ENCODE results near the gene ABI3. TPM values are rescaled to one million over a fixed set of nuclear protein-coding genes. Genes with fewer than 3 reads are reported as not detected.

ABI3 gene
- total and polyA plus RNA-seq, 4 donors: 0.77 to 12.3 (median 6.1) TPM

- Histone ChIP-seq H3K4me1 (ENCODE audit: control insufficient read depth in 1 of 2, insufficient read depth in 2 of 2, low read length in 2 of 2) (no peaks in the 10 kb centered on the region), H3K9me3 (ENCODE audit: control insufficient read depth, low read length) (no peaks in the 10 kb centered on the region), H3K27ac (ENCODE audit: low read depth in 1 of 2, low read length in 2 of 2) (no peak overlapping the region), H3K4me3 (ENCODE audit: low read length in 2 of 2) (no peak overlapping the region), H3K36me3 (ENCODE audit: control insufficient read depth in 1 of 2, insufficient read depth in 2 of 2, low read length in 1 of 2) (no peaks in the 10 kb centered on the region), H3K27me3 (ENCODE audit: control insufficient read depth in 1 of 2, insufficient read depth in 2 of 2, low read length in 1 of 2) (no peaks in the 10 kb centered on the region)
- DNase-seq (no peak), ATAC-seq (ENCODE audit: low FRiP score) (no peak)
- intact Hi-C loops (cut with DNase I): loop anchor here in 1 of 2 donors (5.0 kb wide), 1 partner anchor 43 kb away; no protein-coding TSS in a partner anchor
- WGBS, 2 donors: 79 to 83% methylated on average over 8 of the region's 8 CpGs
Measured at GRCh38 chr17:49225554-49226236, 15.2 kb downstream of the ABI3 start.

GRCh38 chr17:49226771-49227435 lies 16.4 kb downstream of the ABI3 start:
- H3K27me3 ChIP-seq (ENCODE audit: control insufficient read depth in 1 of 2, insufficient read depth in 2 of 2, low read length in 1 of 2): no peaks in the 10 kb centered on the region

GRCh38 chr17:49227436-49228261 lies 17.1 kb downstream of the ABI3 start:
- Histone ChIP-seq H3K4me1 (ENCODE audit: control insufficient read depth in 1 of 2, insufficient read depth in 2 of 2, low read length in 2 of 2) (no peaks in the 10 kb centered on the region), H3K9me3 (ENCODE audit: control insufficient read depth, low read length) (no peaks in the 10 kb centered on the region), H3K4me3 (ENCODE audit: low read length in 2 of 2) (no peak overlapping the region), H3K27me3 (ENCODE audit: control insufficient read depth in 1 of 2, insufficient read depth in 2 of 2, low read length in 1 of 2) (no peaks in the 10 kb centered on the region), H3K36me3 (ENCODE audit: control insufficient read depth in 1 of 2, insufficient read depth in 2 of 2, low read length in 1 of 2) (no peaks in the 10 kb centered on the region), H3K27ac (ENCODE audit: low read depth in 1 of 2, low read length in 2 of 2) (no peak overlapping the region)
- ATAC-seq (ENCODE audit: low FRiP score): no peak
- intact Hi-C loops (cut with DNase I): loop anchor here (1.0 to 5.0 kb wide), 2 partner anchors 45 to 47 kb away; no protein-coding TSS in a partner anchor
- WGBS, 2 donors: 15% methylated on average over 5 of the region's 5 CpGs
- peak; percentile 84 to 90 for DNase-seq

More at GRCh38 chr17:49226771-49227435, 16.4 kb downstream of the ABI3 start:
- Histone ChIP-seq H3K27ac (ENCODE audit: low read depth in 1 of 2, low read length in 2 of 2) (no peak overlapping the region), H3K36me3 (ENCODE audit: control insufficient read depth in 1 of 2, insufficient read depth in 2 of 2, low read length in 1 of 2) (no peaks in the 10 kb centered on the region), H3K4me1 (ENCODE audit: control insufficient read depth in 1 of 2, insufficient read depth in 2 of 2, low read length in 2 of 2) (no peaks in the 10 kb centered on the region), H3K4me3 (ENCODE audit: low read length in 2 of 2) (no peak overlapping the region), H3K9me3 (ENCODE audit: control insufficient read depth, low read length) (no peaks in the 10 kb centered on the region)
- WGBS, 2 donors: 44 to 70% methylated on average over 3 of the region's 3 CpGs
- intact Hi-C loops (cut with DNase I): loop anchor here (1.0 to 5.0 kb wide), 2 partner anchors 45 to 47 kb away; no protein-coding TSS in a partner anchor
- no peak for ATAC-seq (ENCODE audit: low FRiP score)
- no peak for DNase-seq

- DNase-seq (no peak), ATAC-seq (ENCODE audit: low FRiP score) (no peak)
- H3K36me3 ChIP-seq (ENCODE audit: control insufficient read depth in 1 of 2, insufficient read depth in 2 of 2, low read length in 1 of 2): no peaks in the 10 kb centered on the region
- H3K4me1 ChIP-seq (ENCODE audit: control insufficient read depth in 1 of 2, insufficient read depth in 2 of 2, low read length in 2 of 2): no peaks in the 10 kb centered on the region
- H3K27me3 ChIP-seq (ENCODE audit: control insufficient read depth in 1 of 2, insufficient read depth in 2 of 2, low read length in 1 of 2): peaks cover 0 to 1% of the 10 kb centered on the region in 2 donors
- WGBS, 2 donors: 60 to 75% methylated on average over 6 of the region's 6 CpGs
- intact Hi-C loops (cut with DNase I): loop anchor here in 1 of 2 donors (5.0 kb wide), 1 partner anchor 47 kb away; no protein-coding TSS in a partner anchor
- no peaks in the 10 kb centered on the region for H3K9me3 ChIP-seq (ENCODE audit: control insufficient read depth, low read length)
- H3K27ac ChIP-seq (ENCODE audit: low read depth in 1 of 2, low read length in 2 of 2): no peak overlapping the region
- H3K4me3 ChIP-seq (ENCODE audit: low read length in 2 of 2): no peak overlapping the region
Measured at GRCh38 chr17:49229076-49229804, 18.7 kb downstream of the ABI3 start.

GRCh38 chr17:49229805-49230600 lies 19.5 kb downstream of the ABI3 start:
- Histone ChIP-seq H3K9me3 (ENCODE audit: control insufficient read depth, low read length) (no peaks in the 10 kb centered on the region), H3K4me1 (ENCODE audit: control insufficient read depth in 1 of 2, insufficient read depth in 2 of 2, low read length in 2 of 2) (no peaks in the 10 kb centered on the region), H3K27ac (ENCODE audit: low read depth in 1 of 2, low read length in 2 of 2) (no peak overlapping the region), H3K36me3 (ENCODE audit: control insufficient read depth in 1 of 2, insufficient read depth in 2 of 2, low read length in 1 of 2) (no peaks in the 10 kb centered on the region), H3K27me3 (ENCODE audit: control insufficient read depth in 1 of 2, insufficient read depth in 2 of 2, low read length in 1 of 2) (peaks cover 0 to 1% of the 10 kb centered on the region in 2 donors), H3K4me3 (ENCODE audit: low read length in 2 of 2) (peak overlapping the region; percentile 6 to 45)
- DNase-seq: peak in 1 of 2 donors; percentile 76
- peak; percentile 19 for ATAC-seq (ENCODE audit: low FRiP score)
- 5 to 6% methylated on average over 36 of the region's 36 CpGs for WGBS, 2 donors
- intact Hi-C loops (cut with DNase I): loop anchor here in 1 of 2 donors (5.0 kb wide), 1 partner anchor 48 kb away; no protein-coding TSS in a partner anchor

GRCh38 chr17:49230636-49231562 lies 20.4 kb downstream of the ABI3 start, which contains the start of gene PHOSPHO1:
Gene PHOSPHO1, minus strand, starts transcription at chr17:49230787. Its CDS starts 4,096 bp downstream, at chr17:49226691.
- Histone ChIP-seq H3K4me3 (ENCODE audit: low read length in 2 of 2) (peak within 1 kb of the TSS; percentile 22 to 45), H3K36me3 (ENCODE audit: control insufficient read depth in 1 of 2, insufficient read depth in 2 of 2, low read length in 1 of 2) (no peaks in the 10 kb centered on the region), H3K27me3 (ENCODE audit: control insufficient read depth in 1 of 2, insufficient read depth in 2 of 2, low read length in 1 of 2) (peaks cover 0 to 1% of the 10 kb centered on the region in 2 donors), H3K27ac (ENCODE audit: low read depth in 1 of 2, low read length in 2 of 2) (no peak within 1 kb of the TSS), H3K9me3 (ENCODE audit: control insufficient read depth, low read length) (no peaks in the 10 kb centered on the region), H3K4me1 (ENCODE audit: control insufficient read depth in 1 of 2, insufficient read depth in 2 of 2, low read length in 2 of 2) (no peaks in the 10 kb centered on the region)
- peak; percentile 94 for ATAC-seq (ENCODE audit: low FRiP score)
- intact Hi-C loops (cut with DNase I): no loop called here
- DNase-seq: peak; percentile 91 to 94
- 3 to 4% methylated on average over 58 of the region's 58 CpGs for WGBS, 2 donors

GRCh38 chr17:49231563-49231894 lies 21.0 kb downstream of the ABI3 start:
- peaks cover 0 to 1% of the 10 kb centered on the region in 2 donors for H3K27me3 ChIP-seq (ENCODE audit: control insufficient read depth in 1 of 2, insufficient read depth in 2 of 2, low read length in 1 of 2)
- H3K4me3 ChIP-seq (ENCODE audit: low read length in 2 of 2): no peak overlapping the region
- no peak overlapping the region for H3K27ac ChIP-seq (ENCODE audit: low read depth in 1 of 2, low read length in 2 of 2)
- no peaks in the 10 kb centered on the region for H3K9me3 ChIP-seq (ENCODE audit: control insufficient read depth, low read length)
- DNase-seq (no peak), ATAC-seq (ENCODE audit: low FRiP score) (no peak)
- no peaks in the 10 kb centered on the region for H3K4me1 ChIP-seq (ENCODE audit: control insufficient read depth in 1 of 2, insufficient read depth in 2 of 2, low read length in 2 of 2)
- no peaks in the 10 kb centered on the region for H3K36me3 ChIP-seq (ENCODE audit: control insufficient read depth in 1 of 2, insufficient read depth in 2 of 2, low read length in 1 of 2)
- 68% methylated on average over 7 of the region's 7 CpGs for WGBS, 2 donors
- intact Hi-C loops (cut with DNase I): no loop called here

All from aorta (tissue), 5 donors.